GM18499 (cell line): Measurements from ENCODE around the gene FCGR2B.

ENCODE experiments used
- ATAC-seq: cut with Tn5 transposase; IDR thresholded peaks from one replicate; pipeline ENCODE4 v1.9.1; 2021; ENCODE audit warnings: moderate number of reproducible peaks; ENCODE audit not compliant: insufficient read depth, unreplicated experiment

FCGR2B gene

GRCh38 chr1:161727256-161727924, 64.4 kb downstream of the FCGR2B start:
- no peak for ATAC-seq
